Sigmoid colon (tissue), 7 donors: ENCODE results near the gene NEURL1. TPM values are rescaled to one million over a fixed set of nuclear protein-coding genes. Genes with fewer than 3 reads are reported as not detected.

Experiments used
- DNase-seq: peaks from one replicate; pipeline ENCODE4 v3.0.0-alpha.2; 2019
- H3K27ac ChIP-seq, 4 donors: fragments of 200-600 bp; sonication (generic); one replicate each; pipeline ENCODE4 v1.5.1; 2016 to 2019; ENCODE audit warnings: mild to moderate bottlenecking in 1 of 4
- H3K27me3 ChIP-seq, 3 donors: fragments of 200-600 bp; sonication (generic); one replicate each; pipeline ENCODE4 v1.5.1; 2019; ENCODE audit warnings: mild to moderate bottlenecking in 1 of 3
- H3K36me3 ChIP-seq, 4 donors: fragments of 200-600 bp; sonication (generic); one replicate each; pipeline ENCODE4 v1.5.1; 2016 to 2019
- H3K4me1 ChIP-seq, 4 donors: fragments of 200-600 bp; sonication (generic); one replicate each; pipeline ENCODE4 v1.5.1; 2017 to 2019
- H3K4me3 ChIP-seq, 4 donors: fragments of 200-600 bp; sonication (generic); one replicate each; pipeline ENCODE4 v1.5.1; 2017 to 2019; ENCODE audit warnings: mild to moderate bottlenecking in 2 of 4, moderate library complexity in 1 of 4
- H3K9me3 ChIP-seq, 4 donors: fragments of 200-600 bp in 3 of 4; sonication (generic) in 3 of 4; one replicate each; pipeline versions ENCODE4 v1.5.1 to v1.6.1; 2013 to 2019
- CTCF ChIP-seq, 4 experiments: fragments of 450-650 bp in 3 of 4; fragments of 200-600 bp in 1 of 4; IDR thresholded peaks; one replicate each; pipeline ENCODE4 v1.5.1; 2016 to 2019; ENCODE audit warnings: antibody characterized with exemption in 4 of 4, mild to moderate bottlenecking in 3 of 4, moderate library complexity in 2 of 4
- EP300 ChIP-seq, 4 donors: sonication (generic); formaldehyde crosslinking; IDR thresholded peaks; one replicate each; pipeline ENCODE4 v1.6.1; 2017; ENCODE audit warnings: antibody characterized with exemption in 4 of 4
- POLR2A ChIP-seq, 2 donors: fragments of 450-650 bp; IDR thresholded peaks; one replicate each; pipeline ENCODE4 v1.6.1; 2016; ENCODE audit warnings: antibody characterized with exemption in 2 of 2, mild to moderate bottlenecking in 2 of 2, moderate library complexity in 2 of 2
- POLR2AphosphoS5 ChIP-seq, 4 donors: sonication (generic); formaldehyde crosslinking; IDR thresholded peaks; one replicate each; pipeline ENCODE4 v1.6.1; 2017; ENCODE audit warnings: antibody characterized with exemption in 4 of 4
- WGBS, 2 donors: extraction: QIAGEN DNeasy Blood & Tissue Kit; methylation state at CpG; one replicate each; pipeline ENCODE4 v1.1.7; 2013; 5-methylcytosine and 5-hydroxymethylcytosine counted together
- intact Hi-C: fragments of 100-400 bp; cut with DNase I; formaldehyde crosslinking; loops from one replicate; pipeline ENCODE4 v1.15.1; 2023
- polyA plus RNA-seq, 3 donors: library from polyadenylated mRNA; stranded (reverse); fragments of 200-250 nt; gene quantifications; one replicate each; pipeline ENCODE4 v1.2.3, GENCODE V29; 2013
- total RNA-seq, 4 donors: library from RNA; depleted of rRNA; stranded (reverse); fragments of >200 nt; gene quantifications; one replicate each; pipeline ENCODE4 v1.1.0, GENCODE V29; 2016
- donor health status: healthy with polysubstance abuse.
- donor health status: Bipolar disorder and iron deficiency.
- donor health status: healthy.

NEURL1 gene
- total and polyA plus RNA-seq, 7 donors: 0.41 to 54.1 (median 15.3) TPM; not detected in 1

GRCh38 chr10:103491729-103492364 is 1.7 kb upstream of the NEURL1 start:
- 71 to 77% methylated on average over 7 of the region's 7 CpGs for WGBS, 2 donors
- H3K4me3 ChIP-seq: no peak overlapping the region
- H3K36me3 ChIP-seq: no peaks in the 10 kb centered on the region
- no peaks in the 10 kb centered on the region for H3K9me3 ChIP-seq
- DNase-seq: no peak
- peaks cover 9 to 38% (median 16%) of the 10 kb centered on the region in 3 donors for H3K27me3 ChIP-seq
- TF ChIP-seq POLR2A (IDR thresholded peaks at IDR 0.05): no peak
- peak in 3 of 4 donors; percentile 13 to 76 (median 50) for TF ChIP-seq POLR2AphosphoS5 (IDR thresholded peaks at IDR 0.05)
- no peak for TF ChIP-seq CTCF (IDR thresholded peaks at IDR 0.05)
- peak in 1 of 4 donors; percentile 9 for TF ChIP-seq EP300 (IDR thresholded peaks at IDR 0.05)
- peak overlapping the region in 1 of 4 donors; percentile 50 for H3K27ac ChIP-seq
- intact Hi-C loops: loop anchor here (5.0 kb wide), 1 partner anchor 65 kb away; no protein-coding TSS in a partner anchor
- peaks cover 0 to 41% (median 34%) of the 10 kb centered on the region in 4 donors for H3K4me1 ChIP-seq

- H3K4me1 ChIP-seq: peaks cover 0 to 34% (median 31%) of the 10 kb centered on the region in 4 donors
- peak overlapping the region in 1 of 4 donors; percentile 50 for H3K27ac ChIP-seq
- no peaks in the 10 kb centered on the region for H3K9me3 ChIP-seq
- H3K36me3 ChIP-seq: no peaks in the 10 kb centered on the region
- intact Hi-C loops: loop anchor here (5.0 kb wide), 1 partner anchor 65 kb away; no protein-coding TSS in a partner anchor
- no peak for TF ChIP-seq POLR2A (IDR thresholded peaks at IDR 0.05)
- no peak for TF ChIP-seq CTCF (IDR thresholded peaks at IDR 0.05)
- TF ChIP-seq POLR2AphosphoS5 (IDR thresholded peaks at IDR 0.05): no peak
- TF ChIP-seq EP300 (IDR thresholded peaks at IDR 0.05): no peak
- peak overlapping the region in 1 of 4 donors; percentile 60 for H3K4me3 ChIP-seq
- H3K27me3 ChIP-seq: peaks cover 9 to 41% (median 16%) of the 10 kb centered on the region in 3 donors
- no peak for DNase-seq
- 78 to 79% methylated on average over 5 of the region's 5 CpGs for WGBS, 2 donors
Observed at GRCh38 chr10:103492655-103493261, 747 bp upstream of the NEURL1 start.

- DNase-seq: no peak
- TF ChIP-seq EP300 (IDR thresholded peaks at IDR 0.05): no peak
- TF ChIP-seq POLR2AphosphoS5 (IDR thresholded peaks at IDR 0.05): no peak
- no peak for TF ChIP-seq CTCF (IDR thresholded peaks at IDR 0.05)
- no peak for TF ChIP-seq POLR2A (IDR thresholded peaks at IDR 0.05)
- peaks cover 0 to 34% (median 31%) of the 10 kb centered on the region in 4 donors for H3K4me1 ChIP-seq
- no peak overlapping the region for H3K27ac ChIP-seq
- H3K9me3 ChIP-seq: no peaks in the 10 kb centered on the region
- H3K4me3 ChIP-seq: peak overlapping the region; percentile 5 to 60 (median 51)
- WGBS, 2 donors: 2% methylated on average over 91 to 92 of the region's 92 CpGs
- H3K36me3 ChIP-seq: no peaks in the 10 kb centered on the region
- H3K27me3 ChIP-seq: peaks cover 9 to 42% (median 16%) of the 10 kb centered on the region in 3 donors
- intact Hi-C loops: loop anchor here (5.0 kb wide), 1 partner anchor 63 kb away; no protein-coding TSS in a partner anchor
Observed at GRCh38 chr10:103493916-103494877, 692 bp downstream of the NEURL1 start.

- Histone ChIP-seq H3K27me3 (peaks cover 9 to 43% (median 16%) of the 10 kb centered on the region in 3 donors), H3K27ac (no peak overlapping the region), H3K9me3 (no peaks in the 10 kb centered on the region), H3K36me3 (no peaks in the 10 kb centered on the region), H3K4me3 (no peak overlapping the region), H3K4me1 (peaks cover 0 to 34% (median 31%) of the 10 kb centered on the region in 4 donors)
- intact Hi-C loops: no loop called here
- 94 to 95% methylated on average over 3 of the region's 3 CpGs for WGBS, 2 donors
- DNase-seq: no peak
- TF ChIP-seq CTCF (IDR thresholded peaks at IDR 0.05) (no peak), POLR2A (IDR thresholded peaks at IDR 0.05) (no peak), POLR2AphosphoS5 (IDR thresholded peaks at IDR 0.05) (no peak), EP300 (IDR thresholded peaks at IDR 0.05) (no peak)
Observed at GRCh38 chr10:103495321-103495720, 1.8 kb downstream of the NEURL1 start.
